GM23248 (cell line): ENCODE measurements around the gene EFNB2. TPM values are rescaled to one million over a fixed set of nuclear protein-coding genes. Genes with fewer than 3 reads are reported as not detected.

ENCODE experiments used
- DNase-seq: peaks from one replicate; pipeline ENCODE4 v3.0.0-alpha.2; 2015
- H2AFZ ChIP-seq: fragments of 200-600 bp; sonication (generic); 2 replicates; pipeline ENCODE4 v1.6.1; 2016; ENCODE audit warnings: antibody characterized with exemption
- H3F3A ChIP-seq: fragments of 200-600 bp; sonication (generic); 2 replicates; pipeline ENCODE4 v1.6.1; 2016; ENCODE audit warnings: mild to moderate bottlenecking, antibody characterized with exemption, mixed run types; ENCODE audit not compliant: insufficient read depth
- H3K27ac ChIP-seq: fragments of 200-600 bp; sonication (generic); 2 replicates; pipeline ENCODE4 v1.5.1; 2016; ENCODE audit warnings: mild to moderate bottlenecking
- H3K27me3 ChIP-seq: fragments of 200-600 bp; sonication (generic); replicated peaks from 2 replicates; pipeline ENCODE4 v1.6.1; 2016; ENCODE audit warnings: mild to moderate bottlenecking; ENCODE audit not compliant: insufficient read depth
- H3K36me3 ChIP-seq: fragments of 200-600 bp; sonication (generic); 2 replicates; pipeline ENCODE4 v1.6.1; 2016; ENCODE audit warnings: low read depth, mild to moderate bottlenecking
- H3K4me1 ChIP-seq: fragments of 200-600 bp; sonication (generic); 2 replicates; pipeline ENCODE4 v1.6.1; 2016; ENCODE audit warnings: mild to moderate bottlenecking; ENCODE audit not compliant: insufficient read depth
- H3K4me2 ChIP-seq: fragments of 200-600 bp; sonication (generic); one replicate; pipeline ENCODE4 v1.6.1; 2016; ENCODE audit warnings: mild to moderate bottlenecking; ENCODE audit not compliant: unreplicated experiment
- H3K4me3 ChIP-seq: fragments of 200-600 bp; sonication (generic); 2 replicates; pipeline ENCODE4 v1.5.1; 2016; ENCODE audit warnings: mild to moderate bottlenecking
- H3K79me2 ChIP-seq: fragments of 200-600 bp; sonication (generic); 2 replicates; pipeline ENCODE4 v1.6.1; 2016; ENCODE audit warnings: mild to moderate bottlenecking; ENCODE audit not compliant: insufficient read depth
- H3K9ac ChIP-seq: fragments of 200-600 bp; sonication (generic); 2 replicates; pipeline ENCODE4 v1.6.1; 2016; ENCODE audit warnings: mild to moderate bottlenecking
- H3K9me2 ChIP-seq: fragments of 200-600 bp; sonication (generic); 2 replicates; pipeline ENCODE4 v1.6.1; 2016; ENCODE audit warnings: mixed run types, mild to moderate bottlenecking, moderate library complexity; ENCODE audit not compliant: insufficient read depth
- H3K9me3 ChIP-seq: fragments of 200-600 bp; sonication (generic); one replicate; pipeline ENCODE4 v1.6.1; 2017; ENCODE audit warnings: low read depth
- H4K20me1 ChIP-seq: fragments of 200-600 bp; sonication (generic); 2 replicates; pipeline ENCODE4 v1.6.0; 2016; ENCODE audit not compliant: insufficient read depth
- EZH2 ChIP-seq: fragments of 200-600 bp; sonication (generic); IDR thresholded peaks from 2 replicates; pipeline ENCODE4 v1.6.1; 2018; ENCODE audit warnings: antibody characterized with exemption, mild to moderate bottlenecking; ENCODE audit not compliant: insufficient read depth, poor library complexity, severe bottlenecking
- EZH2phosphoT487 ChIP-seq: fragments of 200-600 bp; sonication (generic); IDR thresholded peaks from 2 replicates; pipeline ENCODE4 v1.6.1; 2018; ENCODE audit warnings: antibody characterized with exemption, moderate library complexity, mild to moderate bottlenecking, low read depth; ENCODE audit not compliant: insufficient read depth
- WGBS, 2 experiments: methylation state at CpG; one replicate each; pipeline ENCODE4 v1.1.6; 2015 to 2017; ENCODE audit warnings: low lambda C conversion rate in 2 of 2, low coverage in 1 of 2; ENCODE audit errors: missing lambda C conversion rate in 2 of 2; 5-methylcytosine and 5-hydroxymethylcytosine counted together
- in situ Hi-C: fragments of 300-500 bp; cut with MboI; formaldehyde crosslinking; loops from 2 replicates; pipeline ENCODE4 v1.15.0; 2020
- polyA plus RNA-seq: library from polyadenylated mRNA; unstranded; fragments of >200 nt; fragmentation: Nextera tagmentation; extraction: Ambion mirVana; gene quantifications from 2 replicates; pipeline ENCODE4 v1.2.1, GENCODE V29; 2016
- total RNA-seq: library from RNA; depleted of rRNA; stranded (reverse); fragments of >200 nt; shearing (Covaris generic); gene quantifications from 2 replicates; pipeline ENCODE4 v1.2.3, GENCODE V29; 2014

The EFNB2 gene
- total and polyA plus RNA-seq, 2 experiments from 2014 or later, result 0.06 to 0.43 TPM

DNA sequence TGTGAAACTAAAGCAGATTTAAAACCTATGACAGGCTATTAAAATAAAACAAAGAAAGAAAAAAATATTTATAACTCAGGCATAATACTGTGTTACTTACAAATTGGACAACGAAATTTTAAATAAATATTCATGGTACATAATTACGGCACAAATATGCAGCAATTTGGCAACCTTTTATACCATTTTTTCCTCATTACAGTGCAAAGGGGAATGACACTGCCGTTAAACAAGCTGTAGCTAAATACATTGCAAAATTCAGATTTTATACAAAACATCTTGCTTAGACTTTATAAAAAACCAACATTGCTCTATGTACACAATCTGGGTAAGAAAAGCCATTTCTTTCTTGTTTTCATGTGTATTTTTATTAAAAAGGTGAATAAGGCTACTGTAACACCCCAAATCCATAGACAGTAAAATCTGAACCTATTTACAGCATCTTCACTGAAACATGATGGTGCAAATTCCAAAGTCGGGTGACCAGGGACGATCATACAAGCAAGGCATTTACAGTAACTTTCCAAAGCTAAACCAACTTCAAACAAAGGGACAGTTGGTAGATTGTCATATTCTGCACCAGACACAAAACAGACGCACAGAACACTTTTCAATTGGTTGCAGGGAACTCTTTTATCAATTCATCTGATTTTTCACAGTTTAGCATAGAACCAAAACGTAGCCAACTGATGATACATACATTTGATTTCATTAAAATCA, 45.5 kb downstream of the EFNB2 start:
- no peaks in the 10 kb centered on the region for H3K27me3 ChIP-seq
- no peaks in the 10 kb centered on the region for H3K79me2 ChIP-seq
- no peak for DNase-seq
- H3K9ac ChIP-seq, result no peak overlapping the region
- no peak overlapping the region for H3K4me3 ChIP-seq
- no peak overlapping the region for H2AFZ ChIP-seq
- whole genome bisulfite sequencing, 2 experiments, result 61 to 68% methylated on average over 7 of the region's 7 CpGs
- H3K36me3 ChIP-seq, result no peaks in the 10 kb centered on the region
- H3K4me1 ChIP-seq, result no peaks in the 10 kb centered on the region
- H3K27ac ChIP-seq, result no peak overlapping the region
- H4K20me1 ChIP-seq, result no peaks in the 10 kb centered on the region
- H3K4me2 ChIP-seq, result no peak overlapping the region
- no peaks in the 10 kb centered on the region for H3F3A ChIP-seq
- H3K9me3 ChIP-seq, result no peaks in the 10 kb centered on the region
- H3K9me2 ChIP-seq, result no peaks in the 10 kb centered on the region
- in situ Hi-C loops, result no loop called here
- no peak for TF ChIP-seq EZH2
- no peak for TF ChIP-seq EZH2phosphoT487

DNA sequence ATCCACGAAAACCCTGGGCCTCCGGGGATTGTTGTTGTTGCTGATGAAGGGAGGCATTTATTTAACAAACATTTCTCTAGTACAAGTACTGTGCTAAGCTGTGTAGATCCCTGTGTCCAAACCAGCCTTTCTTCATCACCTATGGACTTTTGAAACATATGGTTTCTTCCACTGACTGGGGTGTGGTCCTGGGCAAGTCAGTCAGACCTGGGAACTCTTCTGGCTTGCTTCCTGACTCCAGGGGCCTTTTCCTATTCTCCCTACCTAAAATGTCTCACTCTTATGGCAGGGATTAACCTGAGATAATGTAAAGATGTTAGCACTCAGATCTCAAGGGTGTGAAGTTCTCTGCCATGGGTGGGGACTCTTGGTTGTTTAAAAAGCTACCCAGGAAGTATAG, 46.8 kb downstream of the EFNB2 start:
- WGBS, 2 experiments, result 93 to 98% methylated on average over 2 of the region's 2 CpGs
- no peaks in the 10 kb centered on the region for H4K20me1 ChIP-seq

DNA sequence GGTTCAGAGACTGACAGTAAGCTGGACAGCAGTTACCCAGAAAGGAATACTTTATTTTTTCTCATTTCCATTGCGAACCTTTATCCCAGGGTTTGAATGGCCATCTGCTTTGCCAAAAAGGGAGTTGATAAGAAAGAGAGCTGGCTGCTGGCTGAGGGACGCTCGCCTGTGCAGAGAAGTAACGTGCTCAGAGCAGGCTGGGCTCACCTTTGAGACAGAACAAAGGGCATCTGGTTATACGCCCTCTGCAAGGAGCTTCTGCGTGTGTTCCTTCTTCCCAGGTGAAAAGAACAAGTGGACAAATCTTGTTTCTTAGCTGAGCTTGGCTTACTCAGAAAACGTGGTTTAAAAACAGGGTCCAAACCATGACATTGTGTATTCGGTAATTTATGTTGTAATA, 47.4 kb downstream of the EFNB2 start:
- no peaks in the 10 kb centered on the region; the same call in 1 of the 2 replicates for H3K27me3 ChIP-seq
- no peaks in the 10 kb centered on the region for H3K9me2 ChIP-seq
- H2AFZ ChIP-seq, result no peak overlapping the region
- H3K36me3 ChIP-seq, result no peaks in the 10 kb centered on the region
- no peaks in the 10 kb centered on the region for H4K20me1 ChIP-seq
- WGBS, 2 experiments, result 77 to 83% methylated on average over 8 of the region's 8 CpGs
- no peaks in the 10 kb centered on the region for H3F3A ChIP-seq
- H3K9me3 ChIP-seq, result no peaks in the 10 kb centered on the region
- in situ Hi-C loops, result no loop called here
- H3K4me1 ChIP-seq, result no peaks in the 10 kb centered on the region
- H3K79me2 ChIP-seq, result no peaks in the 10 kb centered on the region
- no peak for TF ChIP-seq EZH2
- TF ChIP-seq EZH2phosphoT487, result no peak
- H3K9ac ChIP-seq, result no peak overlapping the region
- no peak for DNase-seq
- H3K27ac ChIP-seq, result no peak overlapping the region
- no peak overlapping the region for H3K4me3 ChIP-seq
- H3K4me2 ChIP-seq, result no peak overlapping the region

More for the DNA sequence above, 46.8 kb downstream of the EFNB2 start:
- Histone ChIP-seq H3K79me2 (no peaks in the 10 kb centered on the region), H2AFZ (no peak overlapping the region), H3K4me1 (no peaks in the 10 kb centered on the region), H3K9me3 (no peaks in the 10 kb centered on the region), H3F3A (no peaks in the 10 kb centered on the region), H3K9me2 (no peaks in the 10 kb centered on the region), H3K9ac (no peak overlapping the region), H3K27me3 (no peaks in the 10 kb centered on the region; the same call in 1 of the 2 replicates), H3K4me2 (no peak overlapping the region), H3K4me3 (no peak overlapping the region), H3K27ac (no peak overlapping the region), H3K36me3 (no peaks in the 10 kb centered on the region)
- TF ChIP-seq EZH2phosphoT487 (no peak), EZH2 (no peak)
- in situ Hi-C loops, result no loop called here
- DNase-seq, result no peak

DNA sequence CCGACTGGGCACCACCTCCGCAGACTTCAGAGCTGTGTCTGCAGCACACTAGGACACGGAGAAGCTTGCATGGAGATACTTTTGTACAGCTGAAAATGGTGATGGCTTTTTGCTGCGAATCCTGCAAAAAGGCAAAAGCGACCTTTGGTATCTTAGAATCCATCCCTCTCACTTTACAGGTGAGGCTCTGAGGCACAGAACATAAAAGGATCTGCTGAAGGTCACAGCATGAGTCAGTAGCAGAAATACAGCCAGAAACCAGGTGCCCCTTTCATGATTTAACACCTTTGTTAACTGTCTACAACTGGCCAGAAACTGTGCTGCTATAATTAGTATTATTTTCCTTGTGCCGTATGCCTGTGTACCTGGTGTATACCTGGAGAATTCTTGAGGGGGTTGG, 48.3 kb downstream of the EFNB2 start:
- no peaks in the 10 kb centered on the region; the same call in 1 of the 2 replicates for H3K27me3 ChIP-seq
- H3K9ac ChIP-seq, result no peak overlapping the region
- in situ Hi-C loops, result no loop called here
- H3K27ac ChIP-seq, result no peak overlapping the region
- 76 to 77% methylated on average over 6 of the region's 6 CpGs for WGBS, 2 experiments
- no peak overlapping the region for H2AFZ ChIP-seq
- H3K36me3 ChIP-seq, result no peaks in the 10 kb centered on the region
- no peaks in the 10 kb centered on the region for H3K9me3 ChIP-seq
- no peak overlapping the region for H3K4me3 ChIP-seq
- TF ChIP-seq EZH2 (no peak), EZH2phosphoT487 (no peak)
- H3F3A ChIP-seq, result no peaks in the 10 kb centered on the region
- no peaks in the 10 kb centered on the region for H3K79me2 ChIP-seq
- no peak for DNase-seq
- H3K4me1 ChIP-seq, result no peaks in the 10 kb centered on the region
- H4K20me1 ChIP-seq, result no peaks in the 10 kb centered on the region
- H3K9me2 ChIP-seq, result no peaks in the 10 kb centered on the region
- no peak overlapping the region for H3K4me2 ChIP-seq

DNA sequence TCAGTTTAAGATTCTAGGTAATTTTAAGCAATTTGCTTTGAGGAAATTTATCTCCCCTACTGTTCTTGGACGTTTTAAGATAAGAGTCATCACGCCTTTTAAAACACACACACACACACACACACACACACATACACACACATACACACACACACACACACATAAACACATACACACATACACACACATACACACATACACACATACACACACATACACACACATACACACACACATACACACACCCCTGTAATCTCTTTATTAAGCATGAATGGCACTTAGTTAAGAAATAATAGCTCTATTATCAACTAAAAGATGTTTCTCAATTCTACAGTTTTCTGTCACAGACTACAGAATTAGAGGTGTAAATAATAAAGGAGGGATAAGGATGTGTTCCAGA, 49.2 kb downstream of the EFNB2 start:
- H2AFZ ChIP-seq, result no peak overlapping the region
- H3K27me3 ChIP-seq, result no peaks in the 10 kb centered on the region; the same call in 1 of the 2 replicates
- no peak overlapping the region for H3K4me2 ChIP-seq
- H3K4me1 ChIP-seq, result no peaks in the 10 kb centered on the region
- no peak overlapping the region for H3K27ac ChIP-seq
- in situ Hi-C loops, result no loop called here
- H4K20me1 ChIP-seq, result no peaks in the 10 kb centered on the region
- no peaks in the 10 kb centered on the region for H3F3A ChIP-seq
- H3K36me3 ChIP-seq, result no peaks in the 10 kb centered on the region
- H3K79me2 ChIP-seq, result no peaks in the 10 kb centered on the region
- DNase-seq, result no peak
- no peaks in the 10 kb centered on the region for H3K9me3 ChIP-seq
- no peaks in the 10 kb centered on the region for H3K9me2 ChIP-seq
- H3K4me3 ChIP-seq, result no peak overlapping the region
- H3K9ac ChIP-seq, result no peak overlapping the region
- no peak for TF ChIP-seq EZH2
- TF ChIP-seq EZH2phosphoT487, result no peak
- WGBS, 2 experiments, result 41 to 64% methylated on average over 2 of the region's 2 CpGs
